Stomach (tissue), 9 donors: Measurements from ENCODE around the gene ZGPAT. TPM values are rescaled to one million over a fixed set of nuclear protein-coding genes. Genes with fewer than 3 reads are reported as not detected.
"Not testable (repeated sequence)": the region's sequence is repeated elsewhere in the genome, so short reads cannot be mapped to it uniquely, and the experiment has no call there.

Experiments used
- DNase-seq, 2 donors: peaks; one replicate each; pipeline versions ENCODE4 v3.0.0 to v3.0.0-alpha.2; 2013 to 2019
- H3K27ac ChIP-seq, 5 donors: fragments of 200-600 bp in 4 of 5; sonication (generic) in 4 of 5; one replicate each; pipeline ENCODE4 v1.5.1; 2013 to 2019; ENCODE audit warnings: mild to moderate bottlenecking in 1 of 5, moderate library complexity in 1 of 5
- H3K27me3 ChIP-seq, 3 donors: fragments of 200-600 bp; sonication (generic); one replicate each; pipeline ENCODE4 v1.5.1; 2017 to 2019; ENCODE audit warnings: mixed run types in 1 of 3
- H3K36me3 ChIP-seq, 4 donors: fragments of 200-600 bp; sonication (generic); 1 replicate in 3 of 4; 2 replicates in 1 of 4; pipeline ENCODE4 v1.5.1; 2016 to 2019
- H3K4me1 ChIP-seq, 4 donors: fragments of 200-600 bp; sonication (generic); one replicate each; pipeline ENCODE4 v1.5.1; 2016 to 2019
- H3K4me3 ChIP-seq, 4 donors: fragments of 200-600 bp; sonication (generic) in 3 of 4; one replicate each; pipeline ENCODE4 v1.5.1; 2016 to 2019; ENCODE audit warnings: mild to moderate bottlenecking in 1 of 4
- H3K9me3 ChIP-seq, 4 donors: fragments of 200-600 bp; sonication (generic); one replicate each; pipeline ENCODE4 v1.5.1; 2016 to 2019
- EP300 ChIP-seq: sonication (generic); formaldehyde crosslinking; IDR thresholded peaks from one replicate; pipeline ENCODE4 v1.6.1; 2017; ENCODE audit warnings: antibody characterized with exemption
- POLR2A ChIP-seq, 4 donors: fragments of 450-650 bp; IDR thresholded peaks; one replicate each; pipeline ENCODE4 v1.6.1; 2016; ENCODE audit warnings: antibody characterized with exemption in 4 of 4, control low read depth in 2 of 4, mild to moderate bottlenecking in 1 of 4, moderate library complexity in 1 of 4
- POLR2AphosphoS5 ChIP-seq, 3 donors: sonication (generic); formaldehyde crosslinking; IDR thresholded peaks; one replicate each; pipeline ENCODE4 v1.6.1; 2016; ENCODE audit warnings: antibody characterized with exemption in 3 of 3
- WGBS, 5 donors: extraction: QIAGEN DNeasy Blood & Tissue Kit in 3 of 5; methylation state at CpG; one replicate each; pipeline versions ENCODE4 v1.1.5 to v1.1.7; 2013 to 2018; 5-methylcytosine and 5-hydroxymethylcytosine counted together
- intact Hi-C: fragments of 100-400 bp; cut with DNase I; formaldehyde crosslinking; loops from one replicate; pipeline ENCODE4 v1.15.1; 2023; ENCODE audit warnings: low total_unique reads
- polyA plus RNA-seq, 3 donors: library from polyadenylated mRNA; stranded (reverse); fragments of 200-250 nt; gene quantifications; one replicate each; pipeline ENCODE4 v1.2.3, GENCODE V29; 2013
- total RNA-seq, 5 donors: library from RNA; depleted of rRNA; stranded (reverse); fragments of >200 nt; gene quantifications; one replicate each; pipeline versions ENCODE4 v1.1.0 to v1.2.3, GENCODE V29; 2014 to 2016
- TF ChIP-seq, protein P1 (sequence below), 7 experiments: fragments of 450-650 bp in 4 of 7; fragments of 200-600 bp in 3 of 7; sonication (generic) in 3 of 7; IDR thresholded peaks; one replicate each; pipeline ENCODE4 v1.5.1; 2016 to 2019; ENCODE audit warnings: antibody characterized with exemption in 7 of 7, control low read depth in 2 of 7, mild to moderate bottlenecking in 1 of 7
- donor health status: healthy with polysubstance abuse.
- donor health status: Bipolar disorder and iron deficiency.
- donor health status: healthy.

Gene ZGPAT
- total and polyA plus RNA-seq, 8 donors, result 12.3 to 49.6 (median 38.5) TPM

DNA sequence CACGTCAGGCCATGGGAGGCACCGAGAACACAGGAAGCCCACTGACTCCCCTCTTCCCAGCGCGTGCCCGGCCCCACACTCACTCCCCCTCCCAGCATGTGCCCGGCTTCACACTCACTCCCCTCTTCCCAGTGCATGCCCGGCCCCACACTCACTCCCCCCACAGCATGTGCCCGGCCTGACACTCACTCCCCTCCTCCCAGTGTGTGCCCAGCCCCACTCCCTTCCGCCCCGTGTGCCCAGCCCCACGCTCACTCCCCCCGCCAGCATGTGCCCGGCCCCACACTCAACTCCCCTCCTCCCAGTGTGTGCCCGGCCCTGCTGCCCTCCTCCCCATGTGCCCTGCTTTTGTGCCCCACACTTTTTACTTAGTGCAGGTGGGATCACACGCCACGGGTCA is 40.0 kb upstream of the ZGPAT start:
- intact Hi-C loops, result no loop called here
- Histone ChIP-seq H3K4me1 (peaks cover 0 to 6% (median 0%) of the 10 kb centered on the region in 4 donors), H3K27me3 (no peaks in the 10 kb centered on the region), H3K9me3 (no peaks in the 10 kb centered on the region), H3K36me3 (peaks cover 39 to 88% (median 74%) of the 10 kb centered on the region in 4 donors), H3K27ac (no peak overlapping the region), H3K4me3 (no peak overlapping the region)
- DNase-seq, result no peak
- 92 to 95% (median 93%) methylated on average over 16 of the region's 16 CpGs for WGBS, 5 donors
- TF ChIP-seq EP300 (no peak), POLR2AphosphoS5 (IDR thresholded peaks at IDR 0.05) (no peak), POLR2A (IDR thresholded peaks at IDR 0.05) (no peak)
- TF ChIP-seq, protein P1, sequence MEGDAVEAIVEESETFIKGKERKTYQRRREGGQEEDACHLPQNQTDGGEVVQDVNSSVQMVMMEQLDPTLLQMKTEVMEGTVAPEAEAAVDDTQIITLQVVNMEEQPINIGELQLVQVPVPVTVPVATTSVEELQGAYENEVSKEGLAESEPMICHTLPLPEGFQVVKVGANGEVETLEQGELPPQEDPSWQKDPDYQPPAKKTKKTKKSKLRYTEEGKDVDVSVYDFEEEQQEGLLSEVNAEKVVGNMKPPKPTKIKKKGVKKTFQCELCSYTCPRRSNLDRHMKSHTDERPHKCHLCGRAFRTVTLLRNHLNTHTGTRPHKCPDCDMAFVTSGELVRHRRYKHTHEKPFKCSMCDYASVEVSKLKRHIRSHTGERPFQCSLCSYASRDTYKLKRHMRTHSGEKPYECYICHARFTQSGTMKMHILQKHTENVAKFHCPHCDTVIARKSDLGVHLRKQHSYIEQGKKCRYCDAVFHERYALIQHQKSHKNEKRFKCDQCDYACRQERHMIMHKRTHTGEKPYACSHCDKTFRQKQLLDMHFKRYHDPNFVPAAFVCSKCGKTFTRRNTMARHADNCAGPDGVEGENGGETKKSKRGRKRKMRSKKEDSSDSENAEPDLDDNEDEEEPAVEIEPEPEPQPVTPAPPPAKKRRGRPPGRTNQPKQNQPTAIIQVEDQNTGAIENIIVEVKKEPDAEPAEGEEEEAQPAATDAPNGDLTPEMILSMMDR (IDR thresholded peaks at IDR 0.05), result no peak

DNA sequence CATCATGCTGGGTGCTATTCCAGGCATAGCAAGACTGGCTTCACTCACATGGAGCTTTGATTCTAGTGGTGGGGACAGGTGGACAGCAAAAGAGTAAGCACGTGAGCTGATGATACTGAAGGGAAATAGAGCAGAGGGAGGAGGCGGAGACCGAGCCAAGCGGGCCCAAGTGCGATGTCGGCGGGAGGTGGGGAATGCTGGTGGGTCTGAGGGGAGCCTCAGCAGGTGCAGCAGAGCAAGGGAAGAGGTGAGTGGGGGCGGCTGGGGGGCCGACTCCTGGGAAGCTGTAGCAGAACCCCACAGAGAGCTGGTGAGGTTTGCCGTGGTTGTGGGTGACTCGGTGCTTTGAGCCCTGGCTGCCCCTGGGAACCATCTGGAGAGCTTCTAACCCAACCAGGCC is 39.5 kb upstream of the ZGPAT start:
- peaks cover 34 to 85% (median 74%) of the 10 kb centered on the region in 4 donors for H3K36me3 ChIP-seq
- intact Hi-C loops, result no loop called here

DNA sequence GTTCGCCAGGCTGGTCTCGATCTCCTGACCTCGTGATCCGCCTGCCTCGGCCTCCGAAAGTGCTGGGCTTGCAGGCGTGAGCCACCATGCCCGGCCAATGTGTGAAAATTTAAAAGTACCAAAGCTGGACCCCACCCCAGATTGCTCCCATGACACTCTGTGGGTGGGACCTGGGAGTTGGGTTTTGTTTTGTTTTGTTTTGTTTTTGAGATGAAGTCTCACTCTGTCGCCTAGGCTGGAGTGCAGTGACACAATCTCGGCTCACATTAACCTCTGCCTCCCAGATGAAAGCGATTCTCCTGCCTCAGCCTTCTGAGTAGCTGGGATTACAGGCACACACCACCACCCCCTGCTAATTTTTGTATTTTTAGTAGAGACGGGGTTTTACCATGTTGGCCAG is 36.1 kb upstream of the ZGPAT start:
- H3K4me1 ChIP-seq, intact Hi-C loops, H3K27me3 ChIP-seq, H3K4me3 ChIP-seq, DNase-seq, H3K27ac ChIP-seq, H3K9me3 ChIP-seq: not testable (repeated sequence)
- WGBS, 5 donors, result 93 to 98% (median 97%) methylated on average over 12 of the region's 12 CpGs
- peaks cover 20 to 85% (median 77%) of the 10 kb centered on the region in 4 donors for H3K36me3 ChIP-seq

More for the DNA sequence above, 39.5 kb upstream of the ZGPAT start:
- no peaks in the 10 kb centered on the region for H3K9me3 ChIP-seq
- H3K4me1 ChIP-seq, result peaks cover 0 to 6% (median 0%) of the 10 kb centered on the region in 4 donors
- no peak for DNase-seq
- H3K27me3 ChIP-seq, result no peaks in the 10 kb centered on the region
- no peak overlapping the region for H3K4me3 ChIP-seq
- TF ChIP-seq EP300 (no peak), POLR2A (IDR thresholded peaks at IDR 0.05) (no peak), POLR2AphosphoS5 (IDR thresholded peaks at IDR 0.05) (no peak)
- TF ChIP-seq, protein P1 (IDR thresholded peaks at IDR 0.05), result no peak
- WGBS, 5 donors, result 92 to 96% (median 95%) methylated on average over 10 to 11 of the region's 11 CpGs
- no peak overlapping the region for H3K27ac ChIP-seq

DNA sequence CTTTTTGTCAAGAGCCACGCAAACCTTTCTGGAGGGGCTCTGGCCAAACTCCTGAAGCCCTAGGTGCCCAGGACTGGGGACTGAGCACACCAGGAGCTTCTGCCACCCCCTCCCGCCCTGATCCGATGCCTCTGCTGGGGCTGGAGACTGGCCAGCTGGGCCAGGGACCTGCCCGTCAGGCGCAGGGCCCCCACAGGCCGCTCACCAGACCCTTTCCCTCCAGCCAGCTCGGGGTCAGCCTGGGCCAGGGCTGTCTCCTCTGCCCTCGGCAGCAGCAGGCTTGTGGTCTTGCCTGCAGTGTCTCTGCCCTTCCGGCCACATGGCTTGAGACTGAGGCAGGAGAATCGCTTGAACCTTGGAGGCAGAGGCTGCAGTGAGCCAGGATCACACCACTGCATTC is 35.2 kb upstream of the ZGPAT start:
- DNase-seq, result no peak
- peaks cover 16 to 84% (median 74%) of the 10 kb centered on the region in 4 donors for H3K36me3 ChIP-seq

DNA sequence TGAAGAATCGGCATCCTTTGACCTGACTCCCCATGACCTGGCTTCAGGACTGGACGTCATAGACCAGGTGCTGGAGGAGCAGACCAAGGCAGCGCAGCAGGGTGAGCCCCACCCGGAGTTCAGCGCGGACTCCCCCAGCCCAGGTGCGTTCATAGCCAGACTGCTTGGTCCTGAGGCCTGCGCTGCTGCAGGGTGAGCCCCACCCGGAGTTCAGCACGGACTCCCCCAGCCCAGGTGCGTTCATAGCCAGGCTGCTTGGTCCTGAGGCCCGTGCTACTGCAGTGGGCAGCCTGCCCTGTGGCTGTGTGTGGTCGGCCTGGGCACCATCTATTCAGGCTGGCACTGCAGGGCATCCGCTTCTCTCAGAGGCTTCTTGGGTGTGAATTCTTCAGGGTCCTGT is 33.9 kb upstream of the ZGPAT start:
- H3K4me3 ChIP-seq, result no peak overlapping the region
- TF ChIP-seq POLR2AphosphoS5 (IDR thresholded peaks at IDR 0.05), result no peak
- no peak for TF ChIP-seq EP300
- no peak for TF ChIP-seq POLR2A (IDR thresholded peaks at IDR 0.05)
- TF ChIP-seq, protein P1 (IDR thresholded peaks at IDR 0.05), result no peak
- no peaks in the 10 kb centered on the region for H3K9me3 ChIP-seq
- WGBS, 5 donors, result 92 to 98% (median 97%) methylated on average over 13 to 14 of the region's 14 CpGs
- H3K27ac ChIP-seq, result no peak overlapping the region
- DNase-seq, result no peak
- no peaks in the 10 kb centered on the region for H3K27me3 ChIP-seq
- intact Hi-C loops, result no loop called here
- peaks cover 12 to 83% (median 74%) of the 10 kb centered on the region in 4 donors for H3K36me3 ChIP-seq
- H3K4me1 ChIP-seq, result no peaks in the 10 kb centered on the region

More for the DNA sequence above, 35.2 kb upstream of the ZGPAT start:
- Histone ChIP-seq H3K4me3 (no peak overlapping the region), H3K27me3 (no peaks in the 10 kb centered on the region), H3K27ac (no peak overlapping the region), H3K4me1 (no peaks in the 10 kb centered on the region), H3K9me3 (no peaks in the 10 kb centered on the region)
- 93 to 97% (median 93%) methylated on average over 9 to 10 of the region's 10 CpGs for WGBS, 5 donors
- TF ChIP-seq, protein P1 (IDR thresholded peaks at IDR 0.05), result no peak
- TF ChIP-seq POLR2AphosphoS5 (IDR thresholded peaks at IDR 0.05) (no peak), POLR2A (IDR thresholded peaks at IDR 0.05) (no peak), EP300 (no peak)
- intact Hi-C loops, result no loop called here
